Measurements from ENCODE around the gene CACNB3.

DNA sequence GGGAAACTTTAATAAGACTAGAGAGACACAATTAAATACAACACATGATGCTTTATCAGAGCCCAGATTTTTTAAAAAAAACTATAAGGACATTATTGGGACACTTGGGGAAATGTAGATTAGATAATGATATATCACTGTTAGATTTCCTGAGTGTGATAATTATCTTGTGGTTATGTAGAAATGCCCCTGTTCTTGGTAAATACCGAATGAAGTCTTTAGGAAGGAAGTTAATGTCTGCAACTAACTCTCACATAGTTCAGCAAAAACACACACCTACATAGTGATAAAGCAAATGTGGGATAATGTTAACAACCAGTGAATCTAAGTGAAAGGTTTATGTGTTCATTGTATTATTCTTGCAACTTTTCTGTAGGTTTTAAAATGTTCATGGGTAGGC is 14.6 kb upstream of the CACNB3 start:
- TF ChIP-seq CTCF (IDR thresholded peaks at IDR 0.05) (no peak), POLR2A (IDR thresholded peaks at IDR 0.05) (no peak)
